B cell (primary cell): ENCODE data around the gene GPD1. TPM values are rescaled to one million over a fixed set of nuclear protein-coding genes. Genes with fewer than 3 reads are reported as not detected.

Experiments
- ATAC-seq: fragments of 200-7000 bp; cut with Tn5 transposase; one replicate; pipeline ENCODE4 v1.10.0; 2021; ENCODE audit warnings: low read depth, mild to moderate bottlenecking, moderate number of reproducible peaks, moderate library complexity
- CTCF ChIA-PET: fragments of 350-600 bp; sonication (Branson Sonifier 250); formaldehyde crosslinking; loops from one replicate; lab custom pipeline; 2021; ENCODE audit warnings: antibody characterized with exemption, inconsistent platforms; lab: Charles Lee
- POLR2A ChIA-PET: fragments of 350-600 bp; sonication (Branson Sonifier 250); formaldehyde crosslinking; loops from one replicate; lab custom pipeline; 2021; ENCODE audit warnings: antibody characterized with exemption; lab: Charles Lee
- DNase-seq: peaks from one replicate; pipeline ENCODE4 v3.0.0; 2013
- H2AFZ ChIP-seq: 2 replicates; pipeline ENCODE4 v1.6.1; 2012; ENCODE audit warnings: mild to moderate bottlenecking, low read depth, low read length; ENCODE audit not compliant: insufficient read depth, poor library complexity, severe bottlenecking
- H3K27ac ChIP-seq, 2 donors: 1 replicate in 1 of 2; 2 replicates in 1 of 2; pipeline ENCODE4 v1.5.1; 2012 to 2013; ENCODE audit warnings: low read length in 2 of 2, mild to moderate bottlenecking in 2 of 2, moderate library complexity in 1 of 2
- H3K27me3 ChIP-seq, 4 experiments: fragments of 200-600 bp in 1 of 4; sonication (generic) in 1 of 4; replicated peaks in 1 of 4; 1 replicate in 2 of 4; 2 replicates in 2 of 4; pipeline versions ENCODE4 v1.6.1 to v1.7.0; 2013 to 2016; ENCODE audit warnings: low read length in 3 of 4, mild to moderate bottlenecking in 2 of 4, mixed read lengths in 1 of 4, moderate library complexity in 1 of 4; ENCODE audit not compliant: insufficient read depth in 4 of 4, control insufficient read depth in 3 of 4; ENCODE audit errors: control extremely low read depth in 1 of 4
- H3K36me3 ChIP-seq, 2 experiments: replicated peaks in 1 of 2; 1 replicate in 1 of 2; 2 replicates in 1 of 2; pipeline versions ENCODE4 v1.6.1 to v1.7.1; 2013; ENCODE audit warnings: low read length in 1 of 2; ENCODE audit not compliant: insufficient read depth in 2 of 2, control insufficient read depth in 1 of 2; ENCODE audit errors: control extremely low read depth in 1 of 2, extremely low read depth in 1 of 2
- H3K4me1 ChIP-seq, 2 donors: fragments of 200-600 bp in 1 of 2; sonication (generic) in 1 of 2; 1 replicate in 1 of 2; 2 replicates in 1 of 2; pipeline versions ENCODE4 v1.5.1 to v1.6.1; 2013 to 2017; ENCODE audit warnings: low read length in 2 of 2; ENCODE audit not compliant: control insufficient read depth in 2 of 2, insufficient read depth in 2 of 2
- H3K4me2 ChIP-seq: replicated peaks from 2 replicates; pipeline ENCODE3; 2012; ENCODE audit warnings: mild to moderate bottlenecking, low read depth, low read length; ENCODE audit not compliant: poor library complexity, severe bottlenecking
- H3K4me3 ChIP-seq, 5 experiments: fragments of 200-600 bp in 1 of 5; sonication (generic) in 1 of 5; 1 replicate in 3 of 5; 2 replicates in 2 of 5; pipeline versions ENCODE4 v1.5.1 to v1.7.0; 2011 to 2016; ENCODE audit warnings: low read length in 4 of 5, mild to moderate bottlenecking in 4 of 5, low read depth in 2 of 5, control low read depth in 1 of 5, moderate library complexity in 1 of 5; ENCODE audit not compliant: insufficient read depth in 1 of 5; ENCODE audit errors: control extremely low read depth in 1 of 5, extremely low read depth in 1 of 5
- H3K79me2 ChIP-seq: fragments of 200-600 bp; sonication (generic); one replicate; pipeline ENCODE4 v1.6.0; 2016; ENCODE audit warnings: low read length; ENCODE audit not compliant: control insufficient read depth, insufficient read depth
- H3K9ac ChIP-seq: fragments of 200-600 bp; sonication (generic); 2 replicates; pipeline ENCODE4 v1.6.1; 2017; ENCODE audit warnings: mild to moderate bottlenecking, low read length, moderate library complexity
- H3K9me3 ChIP-seq, 3 donors: one replicate each; pipeline versions ENCODE4 v1.6.1 to v1.7.1; 2013; ENCODE audit warnings: low read length in 2 of 3; ENCODE audit not compliant: control insufficient read depth in 2 of 3, insufficient read depth in 1 of 3; ENCODE audit errors: control extremely low read depth in 1 of 3
- H4K20me1 ChIP-seq: 2 replicates; pipeline ENCODE4 v1.6.0; 2012; ENCODE audit warnings: mild to moderate bottlenecking, low read length; ENCODE audit not compliant: insufficient read depth, control insufficient read depth, poor library complexity, severe bottlenecking
- H3K27ac Mint-ChIP-seq: one replicate; pipeline ENCODE4 v1.8.0; 2021; ENCODE audit warnings: mixed read lengths
- H3K27me3 Mint-ChIP-seq: one replicate; pipeline ENCODE4 v1.8.0; 2021; ENCODE audit warnings: mixed read lengths
- H3K4me1 Mint-ChIP-seq: one replicate; pipeline ENCODE4 v1.8.0; 2021; ENCODE audit warnings: mixed read lengths
- H3K4me3 Mint-ChIP-seq: one replicate; pipeline ENCODE4 v1.8.0; 2021; ENCODE audit warnings: mixed read lengths
- H3K9me3 Mint-ChIP-seq: one replicate; pipeline ENCODE4 v1.8.0; 2022; ENCODE audit warnings: mixed read lengths; ENCODE audit not compliant: insufficient read depth
- CTCF ChIP-seq: fragments of 200-600 bp; IDR thresholded peaks from one replicate; pipeline ENCODE4 v1.8.0; 2022; ENCODE audit warnings: antibody characterized with exemption, mild to moderate bottlenecking
- EZH2 ChIP-seq: IDR thresholded peaks from 2 replicates; pipeline ENCODE4 v1.6.1; 2012; ENCODE audit warnings: borderline replicate concordance, low read depth, mild to moderate bottlenecking, moderate library complexity, low read length; ENCODE audit not compliant: insufficient read depth, poor library complexity, severe bottlenecking
- WGBS: methylation state at CpG from one replicate; pipeline ENCODE4 v1.1.5; 2013; ENCODE audit warnings: missing lambda C conversion rate; ENCODE audit not compliant: insufficient coverage; 5-methylcytosine and 5-hydroxymethylcytosine counted together
- intact Hi-C: fragments of 100-400 bp; cut with micrococcal nuclease; formaldehyde crosslinking; loops from one replicate; pipeline ENCODE4 v1.10.0; 2022
- polyA plus RNA-seq: library from polyadenylated mRNA; depleted of rRNA; stranded (reverse); fragments of >200 nt; gene quantifications from 2 replicates; pipeline ENCODE4 v1.2.3, GENCODE V29; 2012
- total RNA-seq, 2 donors: library from RNA; stranded (reverse); fragments of 120-200 nt in 1 of 2; gene quantifications; 1 replicate in 1 of 2; 2 replicates in 1 of 2; pipeline versions ENCODE4 v1.2.3 to v1.2.4, GENCODE V29; 2013 to 2022

Gene GPD1
- total and polyA plus RNA-seq, 2 donors (not counting 1 experiment from before 2014, with no cell fraction given): 0.54 to 1.1 TPM

GRCh38 chr12:50112456-50113218 is 8.8 kb downstream of the GPD1 start:
- H3K4me3 ChIP-seq: peak overlapping the region; percentile 51 to 99 (median 88)
- ATAC-seq (no peak), DNase-seq (no peak)
- WGBS: 8% methylated on average over 17 of the region's 26 CpGs
- peak overlapping the region; percentile 78 for H2AFZ ChIP-seq
- peak overlapping the region; percentile 85 to 96 for H3K27ac ChIP-seq
- H4K20me1 ChIP-seq: peaks cover 32% of the 10 kb centered on the region
- POLR2A ChIA-PET: interaction anchor here (0.6 to 4.3 kb wide), 9 partner anchors 11 to 1126 kb away, joined by 3 to 69 read pairs (median 5); partner anchors contain the start of genes CERS5, DAZAP2, RACGAP1 and SMARCD1
- peaks cover 49% of the 10 kb centered on the region for H3K79me2 ChIP-seq
- peaks cover 30 to 67% of the 10 kb centered on the region in 2 donors for H3K4me1 ChIP-seq
- H3K9me3 Mint-ChIP-seq: no peaks in the 10 kb centered on the region
- no peaks in the 10 kb centered on the region for H3K27me3 ChIP-seq
- peak overlapping the region; percentile 75 for H3K4me2 ChIP-seq
- peak overlapping the region; percentile 98 for H3K27ac Mint-ChIP-seq
- peak overlapping the region; percentile 95 for H3K9ac ChIP-seq
- H3K27me3 Mint-ChIP-seq: no peaks in the 10 kb centered on the region
- H3K4me3 Mint-ChIP-seq: peak overlapping the region; percentile 96
- TF ChIP-seq EZH2 (no peak), CTCF (no peak)
- CTCF ChIA-PET: interaction anchor here (0.6 to 14.8 kb wide), 15 partner anchors 8 to 877 kb away, joined by 3 to 343 read pairs (median 8); partner anchors contain the start of genes CERS5, LIMA1, RACGAP1 and SMARCD1
- peaks cover 69% of the 10 kb centered on the region for H3K4me1 Mint-ChIP-seq
- no peaks in the 10 kb centered on the region for H3K9me3 ChIP-seq
- H3K36me3 ChIP-seq: peaks cover 0 to 18% of the 10 kb centered on the region in 2 experiments
- intact Hi-C loops: loop anchor here (5.0 kb wide), 1 partner anchor 925 kb away; the partner anchor contains the start of gene TUBA1A
